WTC11 (cell line): ENCODE data around the gene PRF1.

Experiments
- CDX4 ChIP-seq: fragments of 250-450 bp; sonication (Bioruptor Pico); IDR thresholded peaks from 2 replicates; pipeline ENCODE4 v1.9.0; 2021; ENCODE audit warnings: moderate library complexity, mild to moderate bottlenecking, inconsistent platforms, borderline replicate concordance
- TF ChIP-seq, protein P1 (sequence below): fragments of 200-600 bp; IDR thresholded peaks from 2 replicates; pipeline ENCODE4 v1.8.0; 2022; ENCODE audit warnings: antibody characterized with exemption

DNA sequence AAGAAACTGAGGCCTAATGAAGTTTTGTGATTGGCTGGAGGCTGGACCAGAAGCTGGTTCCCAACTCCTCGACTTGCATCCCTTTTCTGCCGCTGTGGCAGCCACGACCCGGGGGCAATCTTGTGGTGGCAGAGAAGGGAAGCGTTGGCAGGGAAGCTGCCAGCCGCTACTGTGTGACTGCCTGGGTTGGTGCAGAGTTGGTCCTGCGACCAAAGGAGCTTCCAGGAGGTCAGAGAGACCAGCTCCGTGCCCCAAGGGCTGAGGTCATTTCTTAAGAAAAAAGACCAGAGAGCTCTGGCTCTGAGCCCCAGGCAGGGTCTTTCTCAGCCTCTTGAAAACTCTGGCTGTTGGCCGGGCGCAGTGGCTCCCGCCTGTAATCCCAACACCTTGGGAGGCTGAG, 47.2 kb downstream of the PRF1 start:
- TF ChIP-seq, protein P1, sequence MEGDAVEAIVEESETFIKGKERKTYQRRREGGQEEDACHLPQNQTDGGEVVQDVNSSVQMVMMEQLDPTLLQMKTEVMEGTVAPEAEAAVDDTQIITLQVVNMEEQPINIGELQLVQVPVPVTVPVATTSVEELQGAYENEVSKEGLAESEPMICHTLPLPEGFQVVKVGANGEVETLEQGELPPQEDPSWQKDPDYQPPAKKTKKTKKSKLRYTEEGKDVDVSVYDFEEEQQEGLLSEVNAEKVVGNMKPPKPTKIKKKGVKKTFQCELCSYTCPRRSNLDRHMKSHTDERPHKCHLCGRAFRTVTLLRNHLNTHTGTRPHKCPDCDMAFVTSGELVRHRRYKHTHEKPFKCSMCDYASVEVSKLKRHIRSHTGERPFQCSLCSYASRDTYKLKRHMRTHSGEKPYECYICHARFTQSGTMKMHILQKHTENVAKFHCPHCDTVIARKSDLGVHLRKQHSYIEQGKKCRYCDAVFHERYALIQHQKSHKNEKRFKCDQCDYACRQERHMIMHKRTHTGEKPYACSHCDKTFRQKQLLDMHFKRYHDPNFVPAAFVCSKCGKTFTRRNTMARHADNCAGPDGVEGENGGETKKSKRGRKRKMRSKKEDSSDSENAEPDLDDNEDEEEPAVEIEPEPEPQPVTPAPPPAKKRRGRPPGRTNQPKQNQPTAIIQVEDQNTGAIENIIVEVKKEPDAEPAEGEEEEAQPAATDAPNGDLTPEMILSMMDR = no peak
- TF ChIP-seq CDX4 (CRISPR knock-in tag) = no peak
